Rectal smooth muscle tissue (tissue), 1 donor: ENCODE measurements around the gene MYOG.
A peak's percentile ranks its signal among the peaks of the same experiment; 100 is the strongest.

Experiments used
- H3K27ac ChIP-seq: one replicate; pipeline ENCODE4 v1.7.0; 2013; ENCODE audit warnings: low read depth, low read length, inconsistent platforms
- H3K27me3 ChIP-seq: one replicate; pipeline ENCODE4 v1.7.0; 2013; ENCODE audit warnings: low read length; ENCODE audit not compliant: control insufficient read depth, insufficient read depth
- H3K36me3 ChIP-seq: one replicate; pipeline ENCODE4 v1.7.0; 2013; ENCODE audit warnings: low read length; ENCODE audit not compliant: control insufficient read depth, insufficient read depth
- H3K4me1 ChIP-seq: one replicate; pipeline ENCODE4 v1.7.0; 2013; ENCODE audit warnings: low read length; ENCODE audit not compliant: control insufficient read depth, insufficient read depth
- H3K4me3 ChIP-seq: one replicate; pipeline ENCODE4 v1.7.0; 2013; ENCODE audit warnings: low read length
- H3K9ac ChIP-seq: one replicate; pipeline ENCODE4 v1.7.0; 2013; ENCODE audit warnings: low read length

Gene MYOG

GRCh38 chr1:203043830-203044545, 41.8 kb downstream of the MYOG start:
- no peaks in the 10 kb centered on the region for H3K27me3 ChIP-seq
- H3K4me3 ChIP-seq = no peak overlapping the region
- peaks cover 7% of the 10 kb centered on the region for H3K4me1 ChIP-seq
- H3K36me3 ChIP-seq = no peaks in the 10 kb centered on the region
- H3K9ac ChIP-seq = no peak overlapping the region
- no peak overlapping the region for H3K27ac ChIP-seq

DNA sequence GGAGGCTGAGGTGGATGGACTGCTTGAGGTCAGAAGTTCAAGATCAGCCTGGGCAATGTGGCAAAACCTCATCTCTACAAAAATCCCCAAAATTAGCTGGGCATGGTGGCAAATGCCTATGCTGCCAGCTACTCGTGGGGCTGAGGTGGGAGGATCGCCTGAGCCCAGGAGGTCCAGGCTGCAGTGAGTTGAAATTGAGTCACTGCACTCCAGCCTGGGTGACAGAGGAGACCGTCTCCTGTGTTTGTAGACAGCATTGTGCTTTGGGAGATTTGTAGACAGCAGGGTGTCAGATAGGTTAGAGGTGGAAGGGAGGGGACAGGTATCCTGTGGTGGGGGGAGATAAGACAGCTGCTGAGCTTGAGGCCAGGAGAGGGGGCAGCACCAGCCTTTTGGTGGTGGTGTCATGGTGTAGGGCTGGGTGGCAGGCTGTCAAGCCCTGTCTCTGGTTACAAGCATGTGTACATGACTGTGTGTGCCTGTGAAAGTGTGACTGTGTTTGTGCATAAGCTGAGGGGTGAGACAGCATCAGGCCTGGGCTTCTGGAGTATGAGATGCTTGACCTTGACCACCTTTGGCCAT, 44.4 kb downstream of the MYOG start:
- Histone ChIP-seq H3K27me3 (no peaks in the 10 kb centered on the region), H3K27ac (no peak overlapping the region), H3K4me3 (no peak overlapping the region), H3K36me3 (no peaks in the 10 kb centered on the region), H3K9ac (no peak overlapping the region), H3K4me1 (peaks cover 16% of the 10 kb centered on the region)

DNA sequence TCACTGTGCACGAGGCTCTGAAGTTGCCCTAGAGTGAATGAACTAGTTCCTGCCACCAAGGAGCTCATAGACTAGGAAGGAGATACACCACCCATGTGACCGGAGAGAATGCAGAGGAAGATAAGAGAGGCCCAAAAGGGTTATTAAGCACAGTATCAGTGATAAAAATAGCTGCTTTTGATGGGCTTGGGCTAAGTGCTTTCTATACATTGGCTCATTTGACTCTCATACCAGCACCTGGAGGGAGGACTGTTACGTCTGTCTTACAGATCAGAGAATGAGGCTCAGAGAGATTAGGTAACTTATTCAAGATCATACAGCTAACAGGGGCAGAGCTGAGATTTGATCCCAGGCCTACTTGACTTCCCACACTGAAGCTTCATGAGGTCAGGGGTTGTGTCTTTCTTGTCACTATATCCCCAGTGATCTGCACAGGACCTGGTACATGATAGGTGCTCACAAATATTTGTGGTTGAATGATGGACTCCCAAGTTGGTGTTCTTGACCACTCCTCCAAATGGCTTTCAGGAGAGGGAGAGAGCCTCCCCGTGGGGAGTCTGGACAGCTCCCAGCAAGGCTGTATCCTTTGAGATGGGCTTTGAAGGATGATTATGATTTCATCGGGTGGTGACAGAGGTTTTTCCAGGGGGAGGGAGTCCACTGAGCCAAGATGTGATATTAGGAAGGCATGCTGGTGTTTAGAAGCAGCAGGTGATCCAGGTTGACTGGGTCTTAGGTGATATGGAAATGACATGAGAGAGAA, 45.1 kb downstream of the MYOG start:
- H3K27ac ChIP-seq = no peak overlapping the region
- H3K4me1 ChIP-seq = peaks cover 13% of the 10 kb centered on the region
- H3K36me3 ChIP-seq = no peaks in the 10 kb centered on the region
- no peak overlapping the region for H3K9ac ChIP-seq
- H3K4me3 ChIP-seq = no peak overlapping the region
- no peaks in the 10 kb centered on the region for H3K27me3 ChIP-seq

DNA sequence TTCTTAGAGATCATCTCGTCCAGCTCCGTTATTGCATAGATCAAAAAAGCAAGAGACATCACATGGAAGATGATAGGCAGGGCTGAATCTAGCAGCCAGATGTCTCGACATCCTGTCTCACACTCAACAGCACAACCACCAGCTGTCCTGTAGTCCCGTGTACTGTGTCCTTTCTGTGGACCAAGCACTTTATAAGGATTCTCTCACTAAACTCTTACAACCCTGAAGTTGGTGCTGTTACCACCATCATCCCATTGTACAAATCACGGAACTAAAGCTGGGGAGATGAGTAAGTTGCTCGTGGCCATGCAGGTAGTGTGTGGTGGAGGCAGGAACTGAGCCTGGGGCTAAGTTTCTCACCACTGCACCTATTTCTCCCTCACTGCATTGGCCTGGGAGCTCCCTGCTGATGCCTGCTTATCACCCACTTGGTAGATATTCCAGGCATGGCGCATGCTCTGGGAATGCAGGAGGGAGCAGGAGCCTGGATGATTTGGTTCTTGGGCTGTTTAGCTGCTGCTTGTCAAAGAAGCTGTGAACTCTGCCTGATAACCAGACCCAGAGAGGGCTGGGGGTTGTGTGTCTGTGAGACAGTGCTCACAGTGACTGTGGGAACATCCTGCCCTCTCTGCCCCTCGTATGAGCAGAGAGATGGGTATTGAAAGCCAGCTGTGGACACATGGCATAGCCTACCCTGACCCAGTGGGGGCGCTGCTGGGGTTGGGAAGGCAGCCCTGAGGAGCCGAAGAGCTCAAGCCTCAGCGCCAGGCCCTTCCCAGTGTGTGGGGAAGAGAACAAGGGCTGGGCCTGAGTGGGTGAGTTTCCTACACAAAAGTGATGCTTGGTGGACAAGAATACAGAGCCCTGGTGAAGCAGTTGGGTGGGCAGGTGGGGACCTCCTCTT, 46.0 kb downstream of the MYOG start:
- H3K27me3 ChIP-seq = no peaks in the 10 kb centered on the region
- H3K4me3 ChIP-seq = no peak overlapping the region
- peaks cover 13% of the 10 kb centered on the region for H3K4me1 ChIP-seq
- no peaks in the 10 kb centered on the region for H3K36me3 ChIP-seq
- H3K27ac ChIP-seq = no peak overlapping the region
- H3K9ac ChIP-seq = no peak overlapping the region

- peak overlapping the region; percentile 27 for H3K27ac ChIP-seq
- no peak overlapping the region for H3K4me3 ChIP-seq
- H3K4me1 ChIP-seq = peaks cover 13% of the 10 kb centered on the region
These were observed 46.8 kb downstream of the MYOG start for GRCh38 chr1:203038891-203039608.

GRCh38 chr1:203038217-203038741, 47.5 kb downstream of the MYOG start:
- no peak overlapping the region for H3K4me3 ChIP-seq
- no peak overlapping the region for H3K9ac ChIP-seq
- H3K36me3 ChIP-seq = no peaks in the 10 kb centered on the region
- peak overlapping the region; percentile 58 for H3K27ac ChIP-seq
- H3K4me1 ChIP-seq = peaks cover 13% of the 10 kb centered on the region
- no peaks in the 10 kb centered on the region for H3K27me3 ChIP-seq

More at GRCh38 chr1:203038891-203039608, 46.8 kb downstream of the MYOG start:
- no peak overlapping the region for H3K9ac ChIP-seq
- H3K36me3 ChIP-seq = no peaks in the 10 kb centered on the region
- no peaks in the 10 kb centered on the region for H3K27me3 ChIP-seq

- Histone ChIP-seq H3K36me3 (no peaks in the 10 kb centered on the region), H3K4me3 (no peak overlapping the region), H3K27me3 (no peaks in the 10 kb centered on the region), H3K4me1 (peaks cover 13% of the 10 kb centered on the region), H3K27ac (peak overlapping the region; percentile 58), H3K9ac (no peak overlapping the region)
These were observed 48.2 kb downstream of the MYOG start for GRCh38 chr1:203037509-203038190.

DNA sequence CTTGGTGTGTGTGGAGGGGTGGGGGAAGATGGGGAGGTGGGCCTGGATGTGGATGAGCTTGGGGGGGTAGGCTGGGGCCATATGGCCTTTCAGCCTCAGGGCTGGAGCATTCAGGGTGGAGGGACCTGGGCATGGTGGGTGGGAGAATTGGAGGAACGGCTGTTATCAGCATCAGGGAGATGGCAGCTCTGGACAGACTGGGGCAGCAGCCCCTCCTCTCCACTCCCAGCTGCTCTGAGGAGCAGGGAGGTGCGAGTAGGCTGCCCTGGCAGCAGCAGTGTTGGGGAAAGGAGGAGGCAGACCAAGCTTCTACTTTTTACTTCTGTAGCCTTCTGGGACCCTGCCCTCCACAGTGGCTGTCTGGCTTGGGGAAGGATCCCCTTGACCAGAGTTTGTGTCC, 49.3 kb downstream of the MYOG start:
- Histone ChIP-seq H3K4me3 (no peak overlapping the region), H3K4me1 (peaks cover 13% of the 10 kb centered on the region), H3K9ac (no peak overlapping the region), H3K27me3 (no peaks in the 10 kb centered on the region), H3K27ac (no peak overlapping the region), H3K36me3 (no peaks in the 10 kb centered on the region)

GRCh38 chr1:203036135-203036534, 49.7 kb downstream of the MYOG start:
- H3K9ac ChIP-seq = no peak overlapping the region
- H3K27ac ChIP-seq = no peak overlapping the region
- H3K4me3 ChIP-seq = no peak overlapping the region

DNA sequence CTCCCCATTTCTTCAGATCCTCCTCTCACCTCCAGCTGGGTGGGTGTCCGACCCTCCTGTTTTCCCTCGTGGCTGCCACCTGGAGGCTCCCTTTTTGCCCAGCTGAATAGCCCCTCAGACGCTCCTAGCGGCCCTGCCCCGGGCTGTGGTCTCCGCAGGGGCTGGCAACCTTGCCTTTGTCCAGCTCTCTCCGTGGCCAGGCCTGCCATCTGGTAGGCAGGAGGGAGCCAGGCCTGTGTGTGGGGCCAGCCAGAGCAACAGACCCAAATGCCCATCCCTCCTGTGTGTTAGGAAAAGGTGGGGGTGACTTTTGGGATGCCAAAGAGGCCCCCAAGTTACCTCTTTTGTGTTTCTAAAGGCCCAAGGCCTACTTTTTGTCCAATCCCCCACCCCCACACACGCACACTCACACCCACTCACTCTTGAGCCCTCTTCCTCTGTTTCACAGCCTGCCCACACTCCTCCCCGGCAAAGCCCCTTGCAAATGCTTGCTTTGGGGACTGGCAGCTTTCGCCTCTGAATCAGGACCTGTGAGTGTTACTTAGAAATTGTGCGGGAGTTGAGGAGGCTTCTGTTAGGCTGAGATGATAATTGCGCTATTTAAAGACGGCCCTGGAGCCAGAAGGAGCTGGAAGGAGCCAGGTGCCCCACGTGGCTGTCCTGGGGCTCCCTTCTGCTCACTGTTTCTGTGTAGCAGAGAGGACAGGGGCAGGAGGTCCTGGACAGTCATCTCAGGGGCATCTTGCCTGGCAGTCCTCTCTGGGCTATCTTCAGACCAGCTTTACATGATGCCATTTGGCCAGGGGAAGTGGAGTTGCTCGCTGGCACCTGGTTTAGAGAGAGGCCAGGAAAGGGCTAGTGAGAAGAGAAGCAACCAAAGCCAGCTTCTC, 50.5 kb downstream of the MYOG start:
- Histone ChIP-seq H3K9ac (no peak overlapping the region), H3K27ac (no peak overlapping the region), H3K36me3 (no peaks in the 10 kb centered on the region), H3K27me3 (no peaks in the 10 kb centered on the region), H3K4me3 (no peak overlapping the region), H3K4me1 (peaks cover 13% of the 10 kb centered on the region)

More at GRCh38 chr1:203036135-203036534, 49.7 kb downstream of the MYOG start:
- Histone ChIP-seq H3K27me3 (no peaks in the 10 kb centered on the region), H3K36me3 (no peaks in the 10 kb centered on the region), H3K4me1 (peaks cover 13% of the 10 kb centered on the region)
